ENCODE measurements around the gene UBE2E3.

Gene UBE2E3

DNA sequence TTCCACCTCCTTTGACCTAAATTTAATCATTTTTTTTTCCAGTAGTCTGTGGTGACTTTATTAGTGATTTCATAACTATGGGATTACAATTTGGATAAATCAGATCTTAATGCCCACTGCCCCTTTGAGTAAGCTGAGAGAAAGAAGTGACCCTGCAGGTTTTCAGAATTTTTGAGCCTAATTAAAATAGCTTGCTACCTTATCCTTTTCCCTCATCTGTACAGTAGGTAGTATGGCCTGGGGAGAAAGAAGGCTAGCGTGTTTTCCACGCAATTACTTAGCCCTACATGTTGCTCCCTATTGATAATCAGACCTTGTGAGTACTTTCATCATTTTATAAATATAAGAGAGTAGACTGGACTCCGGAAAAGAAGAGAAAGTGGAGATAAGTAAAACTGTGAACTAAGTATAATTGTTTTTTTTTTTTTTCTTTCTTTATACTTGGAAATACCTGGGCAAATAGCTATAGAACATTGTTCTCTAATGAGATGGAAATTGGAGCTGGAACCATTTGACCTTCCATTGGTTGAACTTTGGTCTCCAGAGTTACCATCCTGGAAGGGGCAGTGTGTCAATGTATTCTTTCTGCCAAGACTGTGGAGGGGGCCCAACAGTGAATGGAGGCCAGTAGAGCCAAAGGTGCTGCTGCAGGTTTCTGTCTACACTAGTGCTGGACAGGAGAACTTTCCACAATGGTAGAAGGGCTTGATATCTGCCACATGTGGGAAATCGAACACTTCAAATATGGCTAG is 26.9 kb downstream of the UBE2E3 start:
- TF ChIP-seq, protein P1, sequence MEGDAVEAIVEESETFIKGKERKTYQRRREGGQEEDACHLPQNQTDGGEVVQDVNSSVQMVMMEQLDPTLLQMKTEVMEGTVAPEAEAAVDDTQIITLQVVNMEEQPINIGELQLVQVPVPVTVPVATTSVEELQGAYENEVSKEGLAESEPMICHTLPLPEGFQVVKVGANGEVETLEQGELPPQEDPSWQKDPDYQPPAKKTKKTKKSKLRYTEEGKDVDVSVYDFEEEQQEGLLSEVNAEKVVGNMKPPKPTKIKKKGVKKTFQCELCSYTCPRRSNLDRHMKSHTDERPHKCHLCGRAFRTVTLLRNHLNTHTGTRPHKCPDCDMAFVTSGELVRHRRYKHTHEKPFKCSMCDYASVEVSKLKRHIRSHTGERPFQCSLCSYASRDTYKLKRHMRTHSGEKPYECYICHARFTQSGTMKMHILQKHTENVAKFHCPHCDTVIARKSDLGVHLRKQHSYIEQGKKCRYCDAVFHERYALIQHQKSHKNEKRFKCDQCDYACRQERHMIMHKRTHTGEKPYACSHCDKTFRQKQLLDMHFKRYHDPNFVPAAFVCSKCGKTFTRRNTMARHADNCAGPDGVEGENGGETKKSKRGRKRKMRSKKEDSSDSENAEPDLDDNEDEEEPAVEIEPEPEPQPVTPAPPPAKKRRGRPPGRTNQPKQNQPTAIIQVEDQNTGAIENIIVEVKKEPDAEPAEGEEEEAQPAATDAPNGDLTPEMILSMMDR (IDR thresholded peaks at IDR 0.05), result no peak
- Histone ChIP-seq H3K4me2 (ENCODE audit: low read length) (no peak overlapping the region), H3K4me3 (ENCODE audit: low read depth, low read length) (no peak overlapping the region), H3K36me3 (ENCODE audit: control insufficient read depth, insufficient read depth, low read length) (no peaks in the 10 kb centered on the region), H3K79me2 (peaks cover 41% of the 10 kb centered on the region), H3K4me1 (peaks cover 11% of the 10 kb centered on the region), H3K27ac (no peak overlapping the region), H3K9ac (no peak overlapping the region), H2AFZ (no peak overlapping the region), H3K9me3 (ENCODE audit: control insufficient read depth, low read length) (no peaks in the 10 kb centered on the region), H3K27me3 (ENCODE audit: control insufficient read depth, insufficient read depth, low read length) (no peaks in the 10 kb centered on the region)

- Histone ChIP-seq H3K36me3 (ENCODE audit: control insufficient read depth, insufficient read depth, low read length) (no peaks in the 10 kb centered on the region), H2AFZ (no peak overlapping the region), H3K4me1 (peaks cover 11% of the 10 kb centered on the region), H3K27ac (no peak overlapping the region), H3K9me3 (ENCODE audit: control insufficient read depth, low read length) (no peaks in the 10 kb centered on the region), H3K4me3 (ENCODE audit: low read depth, low read length) (no peak overlapping the region), H3K27me3 (ENCODE audit: control insufficient read depth, insufficient read depth, low read length) (no peaks in the 10 kb centered on the region), H3K9ac (no peak overlapping the region), H3K79me2 (peaks cover 46% of the 10 kb centered on the region), H3K4me2 (ENCODE audit: low read length) (no peak overlapping the region)
- TF ChIP-seq, protein P1 (IDR thresholded peaks at IDR 0.05), result no peak
These were observed 28.0 kb downstream of the UBE2E3 start for GRCh38 chr2:181008407-181008806.

DNA sequence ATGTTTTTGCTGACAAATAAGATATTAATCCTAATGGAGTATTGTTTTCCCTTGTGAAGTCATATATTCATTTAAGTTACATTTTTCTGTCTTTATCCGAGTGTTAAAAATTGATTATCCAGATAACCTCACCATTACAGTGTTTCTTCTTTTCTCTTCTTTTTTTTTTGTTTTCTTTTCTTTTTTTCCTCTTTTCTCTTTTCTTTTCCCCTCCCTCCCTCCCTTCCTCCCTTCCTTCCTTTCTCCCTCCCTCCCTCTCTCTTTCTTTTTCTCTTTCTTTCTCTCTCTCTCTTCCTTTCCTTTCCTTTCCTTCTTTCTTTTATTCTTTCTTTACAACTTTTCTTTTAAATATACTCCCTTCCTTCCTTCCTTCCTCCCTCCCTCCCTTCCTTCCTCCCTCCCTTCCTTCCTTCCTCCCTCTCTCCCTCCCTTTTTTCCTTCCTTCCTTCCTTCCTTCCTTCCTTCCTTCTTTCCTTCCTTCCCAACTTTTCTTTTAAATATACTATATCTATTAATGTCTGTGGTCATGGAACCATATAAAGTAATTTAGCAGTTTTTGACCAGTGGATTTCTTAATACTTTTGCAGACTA is 40.9 kb downstream of the UBE2E3 start:
- H3K9me3 ChIP-seq (ENCODE audit: control insufficient read depth, low read length), result no peaks in the 10 kb centered on the region
- no peaks in the 10 kb centered on the region for H3K4me1 ChIP-seq
- no peak overlapping the region for H3K27ac ChIP-seq
- no peaks in the 10 kb centered on the region for H3K36me3 ChIP-seq (ENCODE audit: control insufficient read depth, insufficient read depth, low read length)
- H2AFZ ChIP-seq, result no peak overlapping the region
- H3K4me2 ChIP-seq (ENCODE audit: low read length), result no peak overlapping the region
- TF ChIP-seq, protein P1 (IDR thresholded peaks at IDR 0.05), result no peak
- no peaks in the 10 kb centered on the region for H3K27me3 ChIP-seq (ENCODE audit: control insufficient read depth, insufficient read depth, low read length)
- no peak overlapping the region for H3K4me3 ChIP-seq (ENCODE audit: low read depth, low read length)
- H3K9ac ChIP-seq, result no peak overlapping the region
- peaks cover 24% of the 10 kb centered on the region for H3K79me2 ChIP-seq

- no peaks in the 10 kb centered on the region for H3K4me1 ChIP-seq
- TF ChIP-seq, protein P1 (IDR thresholded peaks at IDR 0.05), result no peak
These were observed 42.2 kb downstream of the UBE2E3 start for GRCh38 chr2:181022652-181023051.

More at GRCh38 chr2:181022652-181023051, 42.2 kb downstream of the UBE2E3 start:
- Histone ChIP-seq H3K27me3 (ENCODE audit: control insufficient read depth, insufficient read depth, low read length) (no peaks in the 10 kb centered on the region), H3K9me3 (ENCODE audit: control insufficient read depth, low read length) (no peaks in the 10 kb centered on the region), H2AFZ (no peak overlapping the region), H3K4me2 (ENCODE audit: low read length) (no peak overlapping the region), H3K4me3 (ENCODE audit: low read depth, low read length) (no peak overlapping the region), H3K36me3 (ENCODE audit: control insufficient read depth, insufficient read depth, low read length) (no peaks in the 10 kb centered on the region), H3K9ac (no peak overlapping the region), H3K79me2 (peaks cover 14% of the 10 kb centered on the region), H3K27ac (no peak overlapping the region)
